ENCODE measurements around the gene KLF11. TPM values are rescaled to one million over a fixed set of nuclear protein-coding genes. Genes with fewer than 3 reads are reported as not detected.

KLF11 gene
- total and polyA plus RNA-seq, 2 of the 8 experiments (the other 6 are each of a cell fraction or from before 2014, with no cell fraction given), result 6.4 to 10.1 TPM

DNA sequence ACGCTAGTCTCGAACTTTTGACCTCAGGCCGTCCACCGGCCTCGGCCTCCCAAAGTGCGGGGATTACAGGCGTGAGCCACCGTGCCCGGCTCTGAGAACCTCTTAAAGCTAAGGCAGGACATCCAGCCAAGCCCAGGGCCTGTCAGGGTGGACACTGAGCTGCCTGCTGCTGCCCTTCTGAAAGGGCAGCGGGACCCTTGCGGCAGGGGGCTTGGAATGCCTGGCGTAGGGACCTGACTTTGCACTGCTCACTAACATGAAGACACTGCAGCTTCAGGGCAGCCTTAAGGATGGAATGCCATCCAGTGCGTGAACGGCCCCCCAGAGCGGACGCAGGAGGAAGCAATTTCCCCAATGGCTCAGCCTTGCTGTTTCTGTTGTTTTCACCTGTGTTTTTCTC, 27.8 kb downstream of the KLF11 start:
- CTCF ChIA-PET (ENCODE audit: partially characterized antibody), result interaction anchor here (0.6 to 20.0 kb wide), 29 partner anchors 8 to 375 kb away, joined by 3 to 429 read pairs (median 4); partner anchors contain the start of gene CYS1
- H2BK5ac ChIP-seq (ENCODE audit: low read depth, low read length), result no peak overlapping the region
- H3K9ac ChIP-seq (replicated peaks in 1 of 4; ENCODE audit: extremely low read depth in 1 of 4, low read depth in 3 of 4, low read length in 3 of 4), result no peak overlapping the region
- H3K4ac ChIP-seq (replicated peaks; ENCODE audit: insufficient read length, low read depth, low read length), result no peak overlapping the region
- H3K4me3 ChIP-seq (ENCODE audit: extremely low read depth in 1 of 4, insufficient read depth in 2 of 4, low read depth in 3 of 4, low read length in 4 of 4), result no peak overlapping the region
- no peaks in the 10 kb centered on the region for H3K79me1 ChIP-seq (ENCODE audit: low read depth, low read length)
- H3K36me3 ChIP-seq (ENCODE audit: control insufficient read depth in 2 of 4, insufficient read depth in 4 of 4, low read length in 3 of 4), result no peaks in the 10 kb centered on the region
- no peak overlapping the region for H3K27ac ChIP-seq (ENCODE audit: low read depth, low read length)
- no peaks in the 10 kb centered on the region for H3K9me3 ChIP-seq (ENCODE audit: insufficient read depth in 2 of 2, low read depth in 1 of 2, low read length in 1 of 2)
- H2AFZ ChIP-seq (ENCODE audit: low read length), result no peak overlapping the region
- H2AK5ac ChIP-seq (ENCODE audit: low read depth, low read length), result no peak overlapping the region
- H2BK12ac ChIP-seq (ENCODE audit: low read depth, low read length), result no peak overlapping the region
- H2BK15ac ChIP-seq (ENCODE audit: low read length), result no peak overlapping the region
- no peak for DNase-seq (ENCODE audit: low read depth in 1 of 2, low spot score in 2 of 2)
- no peak overlapping the region for H3K4me2 ChIP-seq (ENCODE audit: insufficient read depth in 1 of 2, low read depth in 2 of 2, low read length in 2 of 2)
- H4K20me1 ChIP-seq (replicated peaks in 1 of 2; ENCODE audit: control insufficient read depth in 1 of 2, insufficient read depth in 2 of 2, low read length in 2 of 2), result no peaks in the 10 kb centered on the region
- H3K23ac ChIP-seq (ENCODE audit: insufficient read length), result no peak overlapping the region
- 0 out of 2 replicates have a peak, but pooled peaks cover 2% of the 10 kb centered on the region for H3K23me2 ChIP-seq (ENCODE audit: low read depth, low read length)
- H2BK120ac ChIP-seq (replicated peaks; ENCODE audit: low read depth, low read length), result no peak overlapping the region
- no peak overlapping the region for H3K18ac ChIP-seq (ENCODE audit: extremely low read depth, low read length)
- no peak overlapping the region for H2BK20ac ChIP-seq (ENCODE audit: low read length)
- H4K5ac ChIP-seq (ENCODE audit: insufficient read length, low read depth, low read length), result no peak overlapping the region
- FAIRE-seq, result no peak
- H3K14ac ChIP-seq (ENCODE audit: insufficient read length), result no peak overlapping the region
- H3K27me3 ChIP-seq (replicated peaks in 1 of 4; ENCODE audit: control insufficient read depth in 3 of 4, extremely low read depth in 1 of 4, insufficient read depth in 3 of 4, low read length in 3 of 4), result no peaks in the 10 kb centered on the region
- POLR2A ChIA-PET (ENCODE audit: partially characterized antibody), result interaction anchor here (0.6 to 1.9 kb wide), 4 partner anchors 8 to 58 kb away, joined by 3 to 5 read pairs (median 3); no protein-coding TSS in a partner anchor
- H3K79me2 ChIP-seq (ENCODE audit: control insufficient read depth in 1 of 2, insufficient read depth in 2 of 2, low read length in 2 of 2), result no peaks in the 10 kb centered on the region
- H3K56ac ChIP-seq (replicated peaks; ENCODE audit: insufficient read length, low read depth, low read length), result no peak overlapping the region
- peaks cover 0 to 12% (median 7%) of the 10 kb centered on the region in 4 experiments; a peak in 2 of 7 replicates for H3K4me1 ChIP-seq (replicated peaks in 1 of 4; ENCODE audit: control insufficient read depth in 3 of 4, insufficient read depth in 4 of 4, low read length in 3 of 4)
- WGBS, 2 experiments (ENCODE audit: extremely low coverage in 1 of 2, insufficient coverage in 1 of 2, insufficient read length in 1 of 2, insufficient replicate concordance in 2 of 2, low coverage in 1 of 2, low lambda C conversion rate in 2 of 2, missing lambda C conversion rate in 1 of 2), result 93% methylated on average over 16 of the region's 16 CpGs; no CpG with 5 or more reads in 1 of the 2 experiments
- no peak overlapping the region for H4K8ac ChIP-seq (ENCODE audit: extremely low read depth, insufficient read depth, low read length)
- no peak overlapping the region for H4K91ac ChIP-seq (replicated peaks; ENCODE audit: insufficient read length, low read length)
- TF ChIP-seq JUN (IDR thresholded peaks at IDR 0.05; ENCODE audit: low read depth, low read length), result no peak
- TF ChIP-seq E2F6 (IDR thresholded peaks at IDR 0.05), result no peak
- TF ChIP-seq RFX5 (IDR thresholded peaks at IDR 0.05; ENCODE audit: borderline replicate concordance, low read depth, low read length), result no peak
- no peak for TF ChIP-seq KDM5A (IDR thresholded peaks at IDR 0.05; ENCODE audit: low read length)
- TF ChIP-seq RXRA (IDR thresholded peaks at IDR 0.05; ENCODE audit: insufficient read depth, low read depth, low read length), result no peak
- no peak for TF ChIP-seq MAFK (IDR thresholded peaks at IDR 0.05; ENCODE audit: low read depth, low read length)
- TF ChIP-seq GTF2F1 (IDR thresholded peaks at IDR 0.05; ENCODE audit: borderline replicate concordance, low read depth, low read length), result no peak
- TF ChIP-seq HDAC2 (IDR thresholded peaks at IDR 0.05; ENCODE audit: borderline replicate concordance in 1 of 2, low read depth in 2 of 2, low read length in 2 of 2), result no peak
- no peak for TF ChIP-seq HDAC6 (IDR thresholded peaks at IDR 0.05; ENCODE audit: low read depth, low read length)
- TF ChIP-seq EGR1 (IDR thresholded peaks at IDR 0.05; ENCODE audit: borderline replicate concordance, low read depth, low read length), result no peak
- TF ChIP-seq CTBP2 (IDR thresholded peaks at IDR 0.05; ENCODE audit: borderline replicate concordance, insufficient read depth, insufficient read length, low read length), result no peak
- TF ChIP-seq BCL11A (IDR thresholded peaks at IDR 0.05; ENCODE audit: low read depth in 2 of 2, low read length in 2 of 2), result no peak
- TF ChIP-seq ASH2L (IDR thresholded peaks at IDR 0.05; ENCODE audit: low read length), result no peak
- TF ChIP-seq CREB1 (IDR thresholded peaks at IDR 0.05), result no peak
